Measurements from ENCODE around the gene FAM20C. TPM values are rescaled to one million over a fixed set of nuclear protein-coding genes. Genes with fewer than 3 reads are reported as not detected.

FAM20C gene
- total and polyA plus RNA-seq, 2 of the 8 experiments (the other 6 are each of a cell fraction or from before 2014, with no cell fraction given): 9.5 to 34.8 TPM

- TF ChIP-seq KDM4A (IDR thresholded peaks at IDR 0.05; ENCODE audit: low read depth, low read length, severe bottlenecking): no peak
Measured at GRCh38 chr7:192701-193480, 520 bp downstream of the FAM20C start (continued).
